Endothelial cell of umbilical vein (primary cell): Measurements from ENCODE around the gene SEPTIN10. TPM values are rescaled to one million over a fixed set of nuclear protein-coding genes. Genes with fewer than 3 reads are reported as not detected.

Experiments used
- BruUV-seq: library from RNA; stranded (reverse); fragments of 400-500 nt; replicated peaks from 2 replicates; lab custom pipeline; 2021; lab: Mats Ljungman, UMichigan
- CTCF ChIA-PET: fragments of 300-600, 350-600 bp; sonication (Branson Sonifier 250); formaldehyde crosslinking; loops from one replicate; lab custom pipeline; 2021; ENCODE audit warnings: antibody characterized with exemption, inconsistent platforms; lab: Charles Lee
- POLR2A ChIA-PET: fragments of 300-600, 350-600 bp; sonication (Branson Sonifier 250); formaldehyde crosslinking; loops from one replicate; lab custom pipeline; 2021; ENCODE audit warnings: antibody characterized with exemption, inconsistent platforms; lab: Charles Lee
- DNase-seq: peaks from one replicate; pipeline ENCODE4 v3.0.0-alpha.2; 2011; ENCODE audit warnings: low read depth, low spot score
- FAIRE-seq: peaks from 2 replicates; lab custom pipeline; 2011; peaks lifted over from hg19 to GRCh38; lab: Jason Lieb, UNC
- H2AFZ ChIP-seq: 2 replicates; pipeline ENCODE4 v1.6.0; 2012; ENCODE audit warnings: low read depth, low read length, control low read depth, inconsistent platforms
- H3K27ac ChIP-seq: 2 replicates; pipeline ENCODE4 v1.5.1; 2011; ENCODE audit warnings: low read depth, mild to moderate bottlenecking, control low read depth, low read length, moderate library complexity; ENCODE audit not compliant: insufficient read depth
- H3K27me3 ChIP-seq, 2 experiments: 2 replicates each; pipeline versions ENCODE4 v1.6.0 to v1.6.1; 2011; ENCODE audit warnings: low read length in 2 of 2, mixed read lengths in 1 of 2; ENCODE audit not compliant: control insufficient read depth in 2 of 2, insufficient read depth in 2 of 2
- H3K36me3 ChIP-seq, 2 experiments: 2 replicates in 1 of 2; 3 replicates in 1 of 2; pipeline ENCODE4 v1.5.1; 2011; ENCODE audit warnings: low read length in 2 of 2, mild to moderate bottlenecking in 1 of 2, moderate library complexity in 1 of 2; ENCODE audit not compliant: control insufficient read depth in 2 of 2, insufficient read depth in 2 of 2; ENCODE audit errors: extremely low read depth in 1 of 2
- H3K4me1 ChIP-seq: 3 replicates; pipeline ENCODE4 v1.5.1; 2011; ENCODE audit warnings: mild to moderate bottlenecking, low read length; ENCODE audit not compliant: control insufficient read depth, insufficient read depth; ENCODE audit errors: extremely low read depth
- H3K4me2 ChIP-seq: 2 replicates; pipeline ENCODE4 v1.6.1; 2011; ENCODE audit warnings: low read length, control low read depth, mixed read lengths; ENCODE audit not compliant: insufficient read depth
- H3K4me3 ChIP-seq, 3 experiments: fragments of 200-600 bp in 1 of 3; sonication (generic), shearing (Covaris generic) in 1 of 3; replicated peaks in 1 of 3; 2 replicates each; pipeline ENCODE4 v1.5.1; 2011 to 2016; ENCODE audit warnings: control low read depth in 3 of 3, low read length in 3 of 3, mild to moderate bottlenecking in 2 of 3, inconsistent platforms in 1 of 3, low read depth in 1 of 3, moderate library complexity in 1 of 3; ENCODE audit not compliant: insufficient read depth in 1 of 3
- H3K79me2 ChIP-seq: 2 replicates; pipeline ENCODE4 v1.6.0; 2012; ENCODE audit warnings: low read length, inconsistent platforms; ENCODE audit not compliant: control insufficient read depth, insufficient read depth
- H3K9ac ChIP-seq: replicated peaks from 2 replicates; pipeline ENCODE3; 2011; ENCODE audit warnings: low read length, control low read depth; ENCODE audit not compliant: insufficient read depth; ENCODE audit errors: extremely low read depth
- H3K9me1 ChIP-seq: replicated peaks from 3 replicates; pipeline ENCODE4 v1.6.0; 2011; ENCODE audit warnings: mild to moderate bottlenecking, low read length; ENCODE audit not compliant: control insufficient read depth, insufficient read depth; ENCODE audit errors: extremely low read depth
- H3K9me3 ChIP-seq: replicated peaks from 2 replicates; pipeline ENCODE4 v1.5.1; 2012; ENCODE audit warnings: low read length, inconsistent platforms; ENCODE audit not compliant: control insufficient read depth, insufficient read depth
- H4K20me1 ChIP-seq: replicated peaks from 2 replicates; pipeline ENCODE3; 2011; ENCODE audit warnings: mild to moderate bottlenecking, low read length; ENCODE audit not compliant: control insufficient read depth, insufficient read depth; ENCODE audit errors: extremely low read depth
- EZH2 ChIP-seq: IDR thresholded peaks from 2 replicates; pipeline ENCODE4 v1.6.1; 2012; ENCODE audit warnings: borderline replicate concordance, low read depth, mild to moderate bottlenecking, moderate library complexity, low read length, inconsistent platforms; ENCODE audit not compliant: severe bottlenecking
- FOS ChIP-seq: IDR thresholded peaks from 2 replicates; pipeline ENCODE4 v1.6.1; 2011; ENCODE audit warnings: mild to moderate bottlenecking, low read length, moderate library complexity, borderline replicate concordance; ENCODE audit not compliant: insufficient read depth
- GATA2 ChIP-seq: IDR thresholded peaks from 2 replicates; pipeline ENCODE4 v1.7.0; 2011; ENCODE audit warnings: low read depth, mild to moderate bottlenecking, moderate library complexity, mixed read lengths, low read length; ENCODE audit not compliant: insufficient read length, insufficient read depth
- JUN ChIP-seq: IDR thresholded peaks from 2 replicates; pipeline ENCODE4 v1.6.1; 2011; ENCODE audit warnings: borderline replicate concordance, low read depth; ENCODE audit not compliant: insufficient read length, insufficient read depth
- MAX ChIP-seq: IDR thresholded peaks from 2 replicates; pipeline ENCODE4 v1.6.1; 2011; ENCODE audit not compliant: insufficient read depth, insufficient read length
- MYC ChIP-seq: IDR thresholded peaks from one replicate; pipeline ENCODE4 v1.6.1; 2011; ENCODE audit warnings: mild to moderate bottlenecking, low read depth, low read length
- POLR2A ChIP-seq: IDR thresholded peaks from 2 replicates; pipeline ENCODE4 v1.6.1; 2012; ENCODE audit warnings: low read depth, mild to moderate bottlenecking, control low read depth, low read length
- POLR2AphosphoS5 ChIP-seq: IDR thresholded peaks from 2 replicates; pipeline ENCODE4 v1.6.1; 2012; ENCODE audit warnings: low read depth, mild to moderate bottlenecking, control low read depth, low read length, moderate library complexity; ENCODE audit not compliant: insufficient read depth
- dilution Hi-C: fragments of 300-500 bp; cut with MboI; formaldehyde crosslinking; loops from one replicate; pipeline ENCODE4 v1.15.0; 2019; ENCODE audit warnings: low sequenced_read_pairs; ENCODE audit not compliant: extremely low pct_ligation_motif_present
- intact Hi-C: fragments of 100-400 bp; cut with micrococcal nuclease; formaldehyde crosslinking; loops from one replicate; pipeline ENCODE4 v1.10.0; 2022
- polyA plus RNA-seq, 4 experiments: library from polyadenylated mRNA; depleted of rRNA in 3 of 4; stranded (reverse) in 3 of 4; unstranded in 1 of 4; fragments of >200 nt; gene quantifications; 2 replicates each; pipeline versions ENCODE4 v1.2.1 to v1.2.3, GENCODE V29; 2011 to 2012; ENCODE audit warnings: missing spikeins in 1 of 4
- total RNA-seq: library from RNA; stranded (reverse); gene quantifications from 2 replicates; pipeline ENCODE4 v1.2.3, GENCODE V29; 2021
- TF ChIP-seq, protein P1 (sequence below), 2 donors: IDR thresholded peaks; 1 replicate in 1 of 2; 2 replicates in 1 of 2; pipeline ENCODE4 v1.5.1; 2011; ENCODE audit warnings: low read length in 2 of 2, mild to moderate bottlenecking in 2 of 2, moderate library complexity in 2 of 2, control low read depth in 1 of 2, inconsistent platforms in 1 of 2, low read depth in 1 of 2; ENCODE audit not compliant: insufficient read depth in 1 of 2; ENCODE audit errors: extremely low read depth in 1 of 2

SEPTIN10 gene
- total and polyA plus RNA-seq, 2 donors (not counting 3 experiments of a cell fraction or from before 2014, with no cell fraction given) = 26.1 to 121 TPM

GRCh38 chr2:109542384-109542783, 71.4 kb downstream of the SEPTIN10 start:
- Histone ChIP-seq H4K20me1 (no peaks in the 10 kb centered on the region), H3K4me3 (no peak overlapping the region), H3K9me1 (no peaks in the 10 kb centered on the region), H3K27me3 (no peaks in the 10 kb centered on the region), H3K27ac (no peak overlapping the region), H3K4me1 (peaks cover 3% of the 10 kb centered on the region), H3K79me2 (no peaks in the 10 kb centered on the region), H3K9ac (no peak overlapping the region), H3K36me3 (peaks cover 3 to 6% of the 10 kb centered on the region in 2 experiments), H3K4me2 (no peak overlapping the region), H2AFZ (no peak overlapping the region), H3K9me3 (no peaks in the 10 kb centered on the region)
- ChIA-PET POLR2A (no interaction called here), CTCF (interaction anchor here (1.1 to 6.5 kb wide), 2 partner anchors 8 to 194 kb away, joined by 6 to 51 read pairs; no protein-coding TSS in a partner anchor)
- no peak for TF ChIP-seq JUN
- TF ChIP-seq MAX = no peak
- no peak for TF ChIP-seq MYC
- TF ChIP-seq GATA2 = no peak
- no peak for TF ChIP-seq POLR2A
- no peak for TF ChIP-seq EZH2
- TF ChIP-seq, protein P1, sequence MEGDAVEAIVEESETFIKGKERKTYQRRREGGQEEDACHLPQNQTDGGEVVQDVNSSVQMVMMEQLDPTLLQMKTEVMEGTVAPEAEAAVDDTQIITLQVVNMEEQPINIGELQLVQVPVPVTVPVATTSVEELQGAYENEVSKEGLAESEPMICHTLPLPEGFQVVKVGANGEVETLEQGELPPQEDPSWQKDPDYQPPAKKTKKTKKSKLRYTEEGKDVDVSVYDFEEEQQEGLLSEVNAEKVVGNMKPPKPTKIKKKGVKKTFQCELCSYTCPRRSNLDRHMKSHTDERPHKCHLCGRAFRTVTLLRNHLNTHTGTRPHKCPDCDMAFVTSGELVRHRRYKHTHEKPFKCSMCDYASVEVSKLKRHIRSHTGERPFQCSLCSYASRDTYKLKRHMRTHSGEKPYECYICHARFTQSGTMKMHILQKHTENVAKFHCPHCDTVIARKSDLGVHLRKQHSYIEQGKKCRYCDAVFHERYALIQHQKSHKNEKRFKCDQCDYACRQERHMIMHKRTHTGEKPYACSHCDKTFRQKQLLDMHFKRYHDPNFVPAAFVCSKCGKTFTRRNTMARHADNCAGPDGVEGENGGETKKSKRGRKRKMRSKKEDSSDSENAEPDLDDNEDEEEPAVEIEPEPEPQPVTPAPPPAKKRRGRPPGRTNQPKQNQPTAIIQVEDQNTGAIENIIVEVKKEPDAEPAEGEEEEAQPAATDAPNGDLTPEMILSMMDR (IDR thresholded peaks at IDR 0.05; ENCODE audit: extremely low read depth in 1 of 2, insufficient read depth in 1 of 2, low read depth in 1 of 2, low read length in 2 of 2) = no peak
- no peak for TF ChIP-seq POLR2AphosphoS5
- no peak for TF ChIP-seq FOS
- DNase-seq (no peak), FAIRE-seq (no peak)
- BruUV-seq = no TSS peak
- dilution Hi-C loops (no loop called here), intact Hi-C loops (no loop called here)
